H4 (cell line): ENCODE measurements around the gene GPR15LG. TPM values are rescaled to one million over a fixed set of nuclear protein-coding genes. Genes with fewer than 3 reads are reported as not detected.

Experiments
- DNase-seq: peaks from one replicate; pipeline ENCODE4 v3.0.0-alpha.2; 2015; ENCODE audit warnings: low spot score
- total RNA-seq: library from RNA; depleted of rRNA; stranded (reverse); fragments of >200 nt; shearing (Covaris generic); gene quantifications from 2 replicates; pipeline ENCODE4 v1.2.3, GENCODE V29; 2014; rRNA removed

GPR15LG gene
- total RNA-seq, 1 experiment from 2014 or later: not detected

GRCh38 chr10:84214612-84215235 lies 41.1 kb downstream of the GPR15LG start:
- no peak for DNase-seq

- DNase-seq: no peak
Measured at GRCh38 chr10:84216834-84217233, 43.2 kb downstream of the GPR15LG start.

GRCh38 chr10:84217746-84218145 lies 44.1 kb downstream of the GPR15LG start:
- no peak for DNase-seq

- no peak for DNase-seq
Measured at GRCh38 chr10:84221916-84222315, 48.3 kb downstream of the GPR15LG start.

- DNase-seq: no peak
Measured at GRCh38 chr10:84224411-84225028, 50.9 kb downstream of the GPR15LG start.

- no peak for DNase-seq
Measured at GRCh38 chr10:84225427-84226173, 52.0 kb downstream of the GPR15LG start, which contains the start of gene LRIT2. TSS of gene LRIT2 (minus strand) at chr10:84225544. CDS start at chr10:84225520, 24 bp downstream.

GRCh38 chr10:84226616-84227015 lies 53.0 kb downstream of the GPR15LG start:
- DNase-seq: no peak

- DNase-seq: no peak
Measured at GRCh38 chr10:84227810-84228209, 54.2 kb downstream of the GPR15LG start.

GRCh38 chr10:84230359-84230758 lies 56.8 kb downstream of the GPR15LG start:
- DNase-seq: no peak

- DNase-seq: no peak
Measured at GRCh38 chr10:84232376-84232775, 58.8 kb downstream of the GPR15LG start.

GRCh38 chr10:84233940-84234339 lies 60.3 kb downstream of the GPR15LG start:
- DNase-seq: no peak

- no peak for DNase-seq
Measured at GRCh38 chr10:84234479-84234878, 60.9 kb downstream of the GPR15LG start.

Other genes starting within 250 kb of the GPR15LG start
- gene GHITM, start 34.3 kb upstream of the GPR15LG start, total RNA-seq: 260 TPM in 2 replicates
- gene CDHR1, start 20.7 kb downstream of the GPR15LG start, total RNA-seq: 0.29 and 0.37 TPM in 2 replicates
- not detected in 2 replicates for gene LRIT2, start 51.7 kb downstream of the GPR15LG start, total RNA-seq
- gene LRIT1, start 67.7 kb downstream of the GPR15LG start, total RNA-seq: not detected in 2 replicates
- gene RGR, start 71.3 kb downstream of the GPR15LG start, total RNA-seq: not detected in 2 replicates
- gene CCSER2, start 154.8 kb downstream of the GPR15LG start, total RNA-seq: 8.2 and 16.1 TPM in 2 replicates